DOHH2 (cell line): ENCODE results near the gene CBL.

Experiments used
- EZH2phosphoT487 ChIP-seq: fragments of 200-600 bp; sonication (generic); IDR thresholded peaks from 2 replicates; pipeline ENCODE4 v1.6.1; 2017; ENCODE audit warnings: borderline replicate concordance, mild to moderate bottlenecking, antibody characterized with exemption, low read length, moderate library complexity, mixed read lengths
- TF ChIP-seq, protein P1 (sequence below): fragments of 200-600 bp; sonication (generic); IDR thresholded peaks from one replicate; pipeline ENCODE4 v1.5.1; 2014; ENCODE audit warnings: antibody characterized with exemption, mild to moderate bottlenecking, low read depth, low read length; ENCODE audit not compliant: poor library complexity, severe bottlenecking

DNA sequence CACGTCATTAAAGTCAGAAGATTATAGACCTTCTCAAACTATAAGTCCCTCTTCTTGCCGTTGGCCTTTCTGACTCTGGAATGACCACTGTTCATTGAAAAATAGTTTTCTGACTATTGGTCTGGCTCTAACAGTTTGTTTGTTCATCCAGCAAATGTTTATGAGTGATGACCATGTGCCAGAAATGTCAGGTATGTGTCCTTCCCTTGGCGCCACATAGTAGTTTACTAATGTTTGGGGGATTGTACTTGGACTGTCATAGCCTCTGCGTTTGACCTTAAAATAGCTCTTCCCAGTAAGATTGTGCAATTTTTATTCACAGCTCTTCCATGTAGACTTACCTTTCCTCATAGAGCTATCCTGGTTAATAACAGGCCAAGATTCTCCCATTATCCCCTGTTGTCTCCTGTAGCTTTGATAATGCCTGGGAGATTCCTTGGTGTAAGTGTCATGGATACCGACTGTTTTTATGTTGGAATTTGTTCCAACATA, 97.1 kb downstream of the CBL start:
- TF ChIP-seq, protein P1, sequence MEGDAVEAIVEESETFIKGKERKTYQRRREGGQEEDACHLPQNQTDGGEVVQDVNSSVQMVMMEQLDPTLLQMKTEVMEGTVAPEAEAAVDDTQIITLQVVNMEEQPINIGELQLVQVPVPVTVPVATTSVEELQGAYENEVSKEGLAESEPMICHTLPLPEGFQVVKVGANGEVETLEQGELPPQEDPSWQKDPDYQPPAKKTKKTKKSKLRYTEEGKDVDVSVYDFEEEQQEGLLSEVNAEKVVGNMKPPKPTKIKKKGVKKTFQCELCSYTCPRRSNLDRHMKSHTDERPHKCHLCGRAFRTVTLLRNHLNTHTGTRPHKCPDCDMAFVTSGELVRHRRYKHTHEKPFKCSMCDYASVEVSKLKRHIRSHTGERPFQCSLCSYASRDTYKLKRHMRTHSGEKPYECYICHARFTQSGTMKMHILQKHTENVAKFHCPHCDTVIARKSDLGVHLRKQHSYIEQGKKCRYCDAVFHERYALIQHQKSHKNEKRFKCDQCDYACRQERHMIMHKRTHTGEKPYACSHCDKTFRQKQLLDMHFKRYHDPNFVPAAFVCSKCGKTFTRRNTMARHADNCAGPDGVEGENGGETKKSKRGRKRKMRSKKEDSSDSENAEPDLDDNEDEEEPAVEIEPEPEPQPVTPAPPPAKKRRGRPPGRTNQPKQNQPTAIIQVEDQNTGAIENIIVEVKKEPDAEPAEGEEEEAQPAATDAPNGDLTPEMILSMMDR, result no peak
- TF ChIP-seq EZH2phosphoT487, result no peak
